Measurements from ENCODE around the gene SCUBE1.

Gene SCUBE1

DNA sequence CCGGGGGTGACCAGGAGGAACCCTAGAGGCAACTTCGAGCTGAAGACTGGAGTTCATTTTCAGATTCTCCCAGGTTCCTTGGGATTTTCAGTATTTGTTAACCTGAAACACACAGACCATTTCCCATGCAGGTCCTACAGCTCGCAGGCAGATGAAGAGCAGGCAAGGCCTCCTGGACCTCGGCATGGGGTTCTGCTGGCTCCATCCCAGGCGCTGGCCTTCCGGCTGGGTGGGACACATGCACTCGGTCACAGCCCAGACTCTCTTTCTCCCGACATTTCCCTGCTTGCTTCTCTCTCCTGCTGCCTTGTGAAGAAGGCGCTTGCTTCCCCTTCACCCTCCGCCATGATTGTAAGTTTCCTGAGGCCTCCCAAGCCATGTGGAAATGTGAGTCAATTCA lies 140.8 kb downstream of the SCUBE1 start:
- TF ChIP-seq CTCF (IDR thresholded peaks at IDR 0.05): no peak

DNA sequence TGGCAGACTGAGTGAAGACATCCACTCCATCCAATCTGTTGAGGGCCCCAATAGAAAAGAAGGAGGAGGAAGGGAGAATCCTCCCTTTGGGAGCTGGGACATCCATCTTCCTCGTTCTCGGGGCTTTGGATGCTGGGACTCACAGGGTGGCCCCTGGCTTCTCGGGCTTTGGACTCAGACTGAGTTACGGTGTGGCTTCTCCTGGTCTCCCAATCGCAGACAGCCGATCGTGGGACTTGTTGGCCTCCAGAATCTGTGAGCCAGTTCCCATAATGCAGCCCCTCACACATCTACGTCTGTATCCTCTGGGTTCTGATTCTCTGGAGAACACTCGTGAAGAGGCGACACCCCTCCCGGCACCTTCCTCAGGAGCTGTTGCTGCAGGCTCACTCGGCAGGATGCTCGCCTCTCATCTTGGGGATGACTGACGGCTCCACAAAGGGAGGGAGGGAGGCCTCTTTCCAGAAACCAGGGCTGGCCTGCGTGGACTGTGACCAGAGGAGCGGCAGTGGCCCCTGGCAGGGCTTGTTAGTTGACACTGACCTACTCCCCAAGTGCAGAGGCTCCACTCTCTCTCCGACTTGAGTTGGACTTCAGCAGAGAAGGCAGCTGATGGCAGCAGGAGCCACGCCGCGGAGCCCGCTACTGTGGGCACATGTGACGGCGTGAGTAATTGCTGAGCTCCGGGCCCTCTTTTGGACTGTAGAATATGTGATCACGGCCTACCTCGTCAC lies 141.5 kb downstream of the SCUBE1 start:
- TF ChIP-seq CTCF (IDR thresholded peaks at IDR 0.05): no peak

- no peak for TF ChIP-seq CTCF (IDR thresholded peaks at IDR 0.05)
Measured at GRCh38 chr22:43200555-43200954, 142.6 kb downstream of the SCUBE1 start.

- no peak for TF ChIP-seq CTCF (IDR thresholded peaks at IDR 0.05)
Measured at GRCh38 chr22:43200031-43200430, 143.1 kb downstream of the SCUBE1 start.

GRCh38 chr22:43199541-43199940 lies 143.6 kb downstream of the SCUBE1 start:
- no peak for TF ChIP-seq CTCF (IDR thresholded peaks at IDR 0.05)

DNA sequence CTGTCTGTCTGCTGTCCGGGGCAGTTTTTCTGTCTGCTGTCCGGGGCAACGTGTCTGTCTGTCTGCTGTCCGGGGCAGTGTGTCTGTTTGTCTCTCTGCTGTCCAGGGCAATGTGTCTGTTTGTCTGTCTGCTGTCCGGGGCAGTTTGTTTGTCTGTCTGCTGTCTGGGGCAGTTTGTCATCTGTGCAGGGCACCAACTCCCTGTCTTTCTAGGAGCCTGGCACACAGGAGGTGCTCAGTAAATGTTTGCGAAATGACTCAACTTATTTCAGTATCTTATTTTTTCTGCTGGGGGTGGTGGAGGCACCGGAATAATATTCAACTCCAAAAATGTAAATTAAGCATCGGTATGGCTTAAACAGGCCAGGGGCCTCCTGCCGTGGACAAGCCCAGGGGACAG lies 144.2 kb downstream of the SCUBE1 start:
- no peak for TF ChIP-seq CTCF (IDR thresholded peaks at IDR 0.05)

GRCh38 chr22:43198126-43198525 lies 145.0 kb downstream of the SCUBE1 start:
- TF ChIP-seq CTCF (IDR thresholded peaks at IDR 0.05): no peak

Measured in LNCAP (cell line).